Tongue (tissue), 2 donors: ENCODE measurements around the gene BCKDHA. TPM values are rescaled to one million over a fixed set of nuclear protein-coding genes. Genes with fewer than 3 reads are reported as not detected.
"Not testable (repeated sequence)": the region's sequence is repeated elsewhere in the genome, so short reads cannot be mapped to it uniquely, and the experiment has no call there.

Experiments
- DNase-seq: peaks from one replicate; pipeline ENCODE4 v3.0.0-alpha.2; 2015
- total RNA-seq: library from RNA; depleted of rRNA; stranded (reverse); fragments of >200 nt; gene quantifications from one replicate; pipeline ENCODE4 v1.2.3, GENCODE V29; 2014

The BCKDHA gene
- total RNA-seq, 1 donor from 2014 or later: 58.0 TPM

- DNase-seq: no peak
Observed at GRCh38 chr19:41405776-41406175, 8.2 kb downstream of the BCKDHA start.

GRCh38 chr19:41407271-41407670 is 9.7 kb downstream of the BCKDHA start:
- no peak for DNase-seq

GRCh38 chr19:41408256-41408655 is 10.6 kb downstream of the BCKDHA start:
- DNase-seq: no peak

- DNase-seq: not testable (repeated sequence)
Observed at GRCh38 chr19:41408846-41409245, 11.2 kb downstream of the BCKDHA start.

GRCh38 chr19:41409288-41409687 is 11.7 kb downstream of the BCKDHA start:
- DNase-seq: no peak

- DNase-seq: no peak
Observed at GRCh38 chr19:41410336-41411054, 12.9 kb downstream of the BCKDHA start.

GRCh38 chr19:41411100-41411967 is 13.7 kb downstream of the BCKDHA start:
- no peak for DNase-seq

- DNase-seq: no peak
Observed at GRCh38 chr19:41411968-41412265, 14.3 kb downstream of the BCKDHA start.

- no peak for DNase-seq
Observed at GRCh38 chr19:41412953-41413352, 15.3 kb downstream of the BCKDHA start.

- DNase-seq: no peak
Observed at GRCh38 chr19:41413947-41414346, 16.3 kb downstream of the BCKDHA start.

- no peak for DNase-seq
Observed at GRCh38 chr19:41414461-41414860, 16.8 kb downstream of the BCKDHA start.

- DNase-seq: peak; percentile 56
Observed at GRCh38 chr19:41415154-41415571, 17.5 kb downstream of the BCKDHA start.

GRCh38 chr19:41416194-41416674 is 18.6 kb downstream of the BCKDHA start:
- DNase-seq: no peak

- DNase-seq: no peak
Observed at GRCh38 chr19:41420101-41420880, 22.7 kb downstream of the BCKDHA start.

GRCh38 chr19:41421314-41421713 is 23.7 kb downstream of the BCKDHA start:
- DNase-seq: no peak

- no peak for DNase-seq
Observed at GRCh38 chr19:41421973-41422372, 24.4 kb downstream of the BCKDHA start.

- no peak for DNase-seq
Observed at GRCh38 chr19:41422456-41422855, 24.8 kb downstream of the BCKDHA start.

- DNase-seq: no peak
Observed at GRCh38 chr19:41422955-41423354, 25.3 kb downstream of the BCKDHA start.

GRCh38 chr19:41424335-41425173 is 26.9 kb downstream of the BCKDHA start:
- no peak for DNase-seq

GRCh38 chr19:41425174-41426115 is 27.8 kb downstream of the BCKDHA start:
- DNase-seq: no peak
